ENCODE measurements around the gene SYNCRIP.
"Not testable (repeated sequence)": the region's sequence is repeated elsewhere in the genome, so short reads cannot be mapped to it uniquely, and the experiment has no call there.

Gene SYNCRIP

GRCh38 chr6:85669735-85670194, 27.1 kb upstream of the SYNCRIP start:
- peak; percentile 51 to 66 for DNase-seq

GRCh38 chr6:85662251-85662650, 19.6 kb upstream of the SYNCRIP start:
- DNase-seq: no peak

- no peak for DNase-seq
Measured at GRCh38 chr6:85660181-85660611, 17.5 kb upstream of the SYNCRIP start.

- no peak for DNase-seq
Measured at GRCh38 chr6:85650606-85651005, 7.9 kb upstream of the SYNCRIP start.

- no peak for DNase-seq
Measured at GRCh38 chr6:85644279-85644762, 1.6 kb upstream of the SYNCRIP start.

- DNase-seq: peak; percentile 97
Measured at GRCh38 chr6:85643537-85644278, 1.0 kb upstream of the SYNCRIP start.

- peak; percentile 66 to 71 for DNase-seq
Measured at GRCh38 chr6:85641897-85642773, 551 bp downstream of the SYNCRIP start.

- DNase-seq: no peak
Measured at GRCh38 chr6:85641522-85641896, 1.2 kb downstream of the SYNCRIP start.

GRCh38 chr6:85640821-85641220, 1.9 kb downstream of the SYNCRIP start:
- no peak for DNase-seq

GRCh38 chr6:85637579-85637978, 5.1 kb downstream of the SYNCRIP start:
- no peak for DNase-seq

GRCh38 chr6:85632164-85632942, 10.3 kb downstream of the SYNCRIP start:
- DNase-seq: no peak

- not testable (repeated sequence) for DNase-seq
Measured at GRCh38 chr6:85631117-85631516, 11.6 kb downstream of the SYNCRIP start.

- no peak for DNase-seq
Measured at GRCh38 chr6:85628353-85628752, 14.3 kb downstream of the SYNCRIP start.

- DNase-seq: no peak
Measured at GRCh38 chr6:85620308-85620707, 22.4 kb downstream of the SYNCRIP start.

- DNase-seq: no peak
Measured at GRCh38 chr6:85614780-85615179, 27.9 kb downstream of the SYNCRIP start.

GRCh38 chr6:85612690-85613474, 29.8 kb downstream of the SYNCRIP start:
- DNase-seq: no peak

GRCh38 chr6:85610182-85610895, 32.3 kb downstream of the SYNCRIP start:
- DNase-seq: no peak

- no peak for DNase-seq
Measured at GRCh38 chr6:85602100-85602499, 40.6 kb downstream of the SYNCRIP start.

- DNase-seq: no peak
Measured at GRCh38 chr6:85600713-85601313, 41.9 kb downstream of the SYNCRIP start.

- peak in 1 of 2 experiments; percentile 59 for DNase-seq
Measured at GRCh38 chr6:85594197-85594930, 48.3 kb downstream of the SYNCRIP start.

All from AML-193 (cell line).